WTC11 (cell line): Measurements from ENCODE around the gene ZFPL1. TPM values are rescaled to one million over a fixed set of nuclear protein-coding genes. Genes with fewer than 3 reads are reported as not detected.
A peak's percentile ranks its signal among the peaks of the same experiment; 100 is the strongest.

Experiments
- ATAC-seq: fragments of 200-7000 bp; cut with Tn5 transposase; 2 replicates; pipeline ENCODE4 v1.10.0; 2021; ENCODE audit warnings: mild to moderate bottlenecking, moderate library complexity
- CTCF ChIA-PET: fragments of 300-600 bp; sonication (Branson Sonifier 250); formaldehyde crosslinking; loops from one replicate; lab custom pipeline; 2021; ENCODE audit warnings: antibody characterized with exemption; lab: Charles Lee
- POLR2A ChIA-PET: fragments of 350-600 bp; sonication (Branson Sonifier 250); formaldehyde crosslinking; loops from one replicate; lab custom pipeline; 2021; ENCODE audit warnings: antibody characterized with exemption; lab: Charles Lee
- DNase-seq: peaks from one replicate; pipeline ENCODE4 v3.0.0; 2021; ENCODE audit warnings: low spot score
- H3K27ac Mint-ChIP-seq: 2 replicates; pipeline ENCODE4 v1.8.0; 2021; ENCODE audit warnings: mixed read lengths
- H3K27me3 Mint-ChIP-seq: 2 replicates; pipeline ENCODE4 v1.8.0; 2021; ENCODE audit warnings: low read depth, mild to moderate bottlenecking, moderate library complexity, mixed read lengths
- H3K36me3 Mint-ChIP-seq: 2 replicates; pipeline ENCODE4 v1.8.0; 2021; ENCODE audit warnings: mixed read lengths
- H3K4me1 Mint-ChIP-seq: 2 replicates; pipeline ENCODE4 v1.8.0; 2022; ENCODE audit warnings: mixed read lengths
- H3K4me3 Mint-ChIP-seq: 2 replicates; pipeline ENCODE4 v1.8.0; 2021; ENCODE audit warnings: mild to moderate bottlenecking, moderate library complexity, mixed read lengths
- H3K9me3 Mint-ChIP-seq: 2 replicates; pipeline ENCODE4 v1.8.0; 2021; ENCODE audit warnings: mixed read lengths
- ARID4B ChIP-seq: sonication (generic); formaldehyde crosslinking; IDR thresholded peaks from 2 replicates; pipeline ENCODE4 v1.8.0; 2023; ENCODE audit warnings: missing genetic modification reagents, mild to moderate bottlenecking, borderline replicate concordance
- CREB1 ChIP-seq: sonication (generic); formaldehyde crosslinking; IDR thresholded peaks from 2 replicates; pipeline ENCODE4 v1.8.0; 2023; ENCODE audit warnings: mild to moderate bottlenecking, missing genetic modification reagents
- CREM ChIP-seq: sonication (generic); formaldehyde crosslinking; IDR thresholded peaks from 2 replicates; pipeline ENCODE4 v1.8.1; 2022; ENCODE audit warnings: mild to moderate bottlenecking, missing genetic modification reagents, moderate library complexity
- ETV6 ChIP-seq: sonication (generic); formaldehyde crosslinking; IDR thresholded peaks from 2 replicates; pipeline ENCODE4 v1.8.1; 2022; ENCODE audit warnings: mild to moderate bottlenecking, missing genetic modification reagents
- FOXP4 ChIP-seq: sonication (generic); formaldehyde crosslinking; IDR thresholded peaks from 2 replicates; pipeline ENCODE4 v1.8.0; 2022; ENCODE audit warnings: mild to moderate bottlenecking, missing genetic modification reagents
- GABPB1 ChIP-seq: sonication (generic); formaldehyde crosslinking; IDR thresholded peaks from 2 replicates; pipeline ENCODE4 v1.8.1; 2023; ENCODE audit warnings: mild to moderate bottlenecking, missing genetic modification reagents
- MYBL2 ChIP-seq: sonication (generic); formaldehyde crosslinking; IDR thresholded peaks from 2 replicates; pipeline ENCODE4 v1.8.1; 2023; ENCODE audit warnings: mild to moderate bottlenecking, moderate library complexity, missing genetic modification reagents
- NFYB ChIP-seq: sonication (generic); formaldehyde crosslinking; conservative IDR thresholded peaks from 2 replicates; pipeline ENCODE4 v1.8.0; 2022; ENCODE audit warnings: low read depth, missing genetic modification reagents
- TEAD1 ChIP-seq: sonication (generic); formaldehyde crosslinking; IDR thresholded peaks from 2 replicates; pipeline ENCODE4 v1.8.0; 2022; ENCODE audit warnings: mild to moderate bottlenecking, missing genetic modification reagents
- ZNF532 ChIP-seq: fragments of 250-450 bp; sonication (Bioruptor Pico); IDR thresholded peaks from 2 replicates; pipeline ENCODE4 v1.9.0; 2021; ENCODE audit warnings: mild to moderate bottlenecking, borderline replicate concordance
- total RNA-seq: library from RNA; stranded (reverse); gene quantifications from 3 replicates; pipeline ENCODE4 v1.2.3, GENCODE V29; 2021
- TF ChIP-seq, protein P1 (sequence below): sonication (generic); formaldehyde crosslinking; IDR thresholded peaks from 2 replicates; pipeline ENCODE4 v1.8.1; 2023; ENCODE audit warnings: mild to moderate bottlenecking, missing genetic modification reagents

The ZFPL1 gene
- total RNA-seq, 1 experiment from 2014 or later = 33.8 TPM

GRCh38 chr11:65134240-65134951, 50.4 kb downstream of the ZFPL1 start, which contains the start of gene SYVN1 (continued):
- peak; percentile 90 for TF ChIP-seq FOXP4 (CRISPR knock-in tag)
- TF ChIP-seq ARID4B = peak; percentile 45; the same call in 1 of the 2 replicates
- TF ChIP-seq MYBL2 = 0 out of 2 replicates have a peak, but pooled peaks have one; percentile 70
- TF ChIP-seq ETV6 (CRISPR knock-in tag) = 0 out of 2 replicates have a peak, but pooled peaks have one; percentile 63
- peak; percentile 59; the same call in 1 of the 2 replicates for TF ChIP-seq GABPB1 (CRISPR knock-in tag)
- peak; percentile 51; the same call in 1 of the 2 replicates for TF ChIP-seq CREM (CRISPR knock-in tag)
- peak; percentile 31; the same call in 1 of the 2 replicates for TF ChIP-seq TEAD1 (CRISPR knock-in tag)

- ChIA-PET POLR2A (interaction anchor here (0.7 to 2.1 kb wide), 10 partner anchors 13 to 291 kb away, joined by 3 to 20 read pairs (median 4); partner anchors contain the start of genes CAPN1, FAU, MRPL49 and TM7SF2), CTCF (interaction anchor here (0.7 to 3.7 kb wide), 16 partner anchors 13 to 457 kb away, joined by 3 to 40 read pairs (median 6); partner anchors contain the start of genes BATF2, CAPN1, CDC42EP2 and FAU)
- Mint-ChIP-seq H3K4me1 (peaks cover 18% of the 10 kb centered on the region), H3K27ac (peak overlapping the region; percentile 100), H3K27me3 (no peaks in the 10 kb centered on the region; the same call in 1 of the 2 replicates), H3K9me3 (no peaks in the 10 kb centered on the region), H3K36me3 (peaks cover 15% of the 10 kb centered on the region), H3K4me3 (peak overlapping the region; percentile 98)
- DNase-seq (peak; percentile 90), ATAC-seq (peak; percentile 92)
- TF ChIP-seq NFYB (CRISPR knock-in tag) (peak; percentile 75), MYBL2 (no peak)
Observed at GRCh38 chr11:65134952-65135632, 51.1 kb downstream of the ZFPL1 start.

GRCh38 chr11:65135633-65136145, 51.7 kb downstream of the ZFPL1 start:
- ChIA-PET POLR2A (interaction anchor here (0.7 to 2.1 kb wide), 8 partner anchors 14 to 115 kb away, joined by 3 to 20 read pairs (median 4); partner anchors contain the start of genes CAPN1, FAU, MRPL49 and TM7SF2), CTCF (interaction anchor here (0.9 to 3.7 kb wide), 15 partner anchors 12 to 456 kb away, joined by 3 to 40 read pairs (median 7); partner anchors contain the start of genes BATF2, CAPN1, CDC42EP2 and FAU)
- Mint-ChIP-seq H3K4me3 (peak overlapping the region; percentile 98), H3K27me3 (no peaks in the 10 kb centered on the region; the same call in 1 of the 2 replicates), H3K36me3 (peaks cover 15% of the 10 kb centered on the region), H3K4me1 (peaks cover 18% of the 10 kb centered on the region), H3K9me3 (no peaks in the 10 kb centered on the region), H3K27ac (peak overlapping the region; percentile 100)
- DNase-seq = no peak
- ATAC-seq = no peak
- TF ChIP-seq ARID4B (no peak), ZNF532 (CRISPR knock-in tag) (no peak), CREB1 (CRISPR knock-in tag) (no peak)
- TF ChIP-seq, protein P1, sequence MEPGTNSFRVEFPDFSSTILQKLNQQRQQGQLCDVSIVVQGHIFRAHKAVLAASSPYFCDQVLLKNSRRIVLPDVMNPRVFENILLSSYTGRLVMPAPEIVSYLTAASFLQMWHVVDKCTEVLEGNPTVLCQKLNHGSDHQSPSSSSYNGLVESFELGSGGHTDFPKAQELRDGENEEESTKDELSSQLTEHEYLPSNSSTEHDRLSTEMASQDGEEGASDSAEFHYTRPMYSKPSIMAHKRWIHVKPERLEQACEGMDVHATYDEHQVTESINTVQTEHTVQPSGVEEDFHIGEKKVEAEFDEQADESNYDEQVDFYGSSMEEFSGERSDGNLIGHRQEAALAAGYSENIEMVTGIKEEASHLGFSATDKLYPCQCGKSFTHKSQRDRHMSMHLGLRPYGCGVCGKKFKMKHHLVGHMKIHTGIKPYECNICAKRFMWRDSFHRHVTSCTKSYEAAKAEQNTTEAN (CRISPR knock-in tag) = no peak
